GM19397 (cell line): Measurements from ENCODE around the gene ATP5PD.

Source experiments
- ATAC-seq: cut with Tn5 transposase; IDR thresholded peaks from one replicate; pipeline ENCODE4 v1.9.1; 2021; ENCODE audit warnings: mild to moderate bottlenecking, moderate library complexity; ENCODE audit not compliant: unreplicated experiment

The ATP5PD gene

GRCh38 chr17:75001915-75002843 is 44.6 kb downstream of the ATP5PD start:
- ATAC-seq = no peak

GRCh38 chr17:74999523-74999922 is 47.2 kb downstream of the ATP5PD start:
- ATAC-seq = no peak

GRCh38 chr17:74998783-74999182 is 48.0 kb downstream of the ATP5PD start:
- no peak for ATAC-seq

- ATAC-seq = no peak
Measured at GRCh38 chr17:74995847-74996246, 50.9 kb downstream of the ATP5PD start.

GRCh38 chr17:74994440-74994839 is 52.3 kb downstream of the ATP5PD start:
- ATAC-seq = no peak

- ATAC-seq = no peak
Measured at GRCh38 chr17:74992223-74992622, 54.5 kb downstream of the ATP5PD start.

GRCh38 chr17:74990581-74991105 is 56.1 kb downstream of the ATP5PD start:
- no peak for ATAC-seq
